HUES48 (cell line): Measurements from ENCODE around the gene ELAVL4.

Experiments used
- H3K27ac ChIP-seq: one replicate; pipeline ENCODE4 v1.7.0; 2013; ENCODE audit warnings: low read depth, low read length, inconsistent platforms
- H3K27me3 ChIP-seq: 2 replicates; pipeline ENCODE4 v1.6.1; 2013; ENCODE audit warnings: mild to moderate bottlenecking, low read length; ENCODE audit not compliant: control insufficient read depth, insufficient read depth
- H3K36me3 ChIP-seq: 2 replicates; pipeline ENCODE4 v1.6.1; 2013; ENCODE audit warnings: low read length; ENCODE audit not compliant: control insufficient read depth, insufficient read depth
- H3K4me1 ChIP-seq: 2 replicates; pipeline ENCODE4 v1.6.1; 2013; ENCODE audit warnings: mild to moderate bottlenecking, low read length; ENCODE audit not compliant: control insufficient read depth, insufficient read depth
- H3K4me3 ChIP-seq: 2 replicates; pipeline ENCODE4 v1.5.1; 2013; ENCODE audit warnings: mild to moderate bottlenecking, low read depth, low read length
- H3K9ac ChIP-seq: 2 replicates; pipeline ENCODE4 v1.6.1; 2013; ENCODE audit warnings: mild to moderate bottlenecking, low read depth, low read length, moderate library complexity
- H3K9me3 ChIP-seq: 2 replicates; pipeline ENCODE4 v1.6.1; 2013; ENCODE audit warnings: low read length; ENCODE audit not compliant: control insufficient read depth, insufficient read depth

Gene ELAVL4

DNA sequence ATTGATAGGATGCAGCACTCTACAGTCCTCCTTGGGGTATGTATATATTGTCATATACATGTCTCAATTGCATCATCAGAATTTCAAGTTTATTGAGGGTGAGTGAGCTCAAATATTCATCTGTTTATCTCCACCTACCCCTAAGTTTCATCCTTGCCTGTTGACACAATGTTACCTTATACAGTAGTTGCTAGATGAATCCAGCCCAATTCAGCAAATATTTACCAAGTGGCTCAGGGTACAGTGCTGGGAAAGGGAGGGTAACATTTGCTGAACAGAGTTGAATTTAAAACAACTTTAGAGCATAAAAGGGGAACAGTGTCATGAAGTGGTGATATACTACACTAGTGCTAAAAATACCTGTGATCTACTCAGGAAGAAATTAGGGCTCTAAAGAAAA lies 14.4 kb downstream of the ELAVL4 start:
- Histone ChIP-seq H3K9me3 (no peaks in the 10 kb centered on the region), H3K36me3 (no peaks in the 10 kb centered on the region), H3K9ac (no peak overlapping the region), H3K4me3 (no peak overlapping the region), H3K27ac (no peak overlapping the region), H3K4me1 (peaks cover 4% of the 10 kb centered on the region; the same call in 1 of the 2 replicates), H3K27me3 (no peaks in the 10 kb centered on the region)

DNA sequence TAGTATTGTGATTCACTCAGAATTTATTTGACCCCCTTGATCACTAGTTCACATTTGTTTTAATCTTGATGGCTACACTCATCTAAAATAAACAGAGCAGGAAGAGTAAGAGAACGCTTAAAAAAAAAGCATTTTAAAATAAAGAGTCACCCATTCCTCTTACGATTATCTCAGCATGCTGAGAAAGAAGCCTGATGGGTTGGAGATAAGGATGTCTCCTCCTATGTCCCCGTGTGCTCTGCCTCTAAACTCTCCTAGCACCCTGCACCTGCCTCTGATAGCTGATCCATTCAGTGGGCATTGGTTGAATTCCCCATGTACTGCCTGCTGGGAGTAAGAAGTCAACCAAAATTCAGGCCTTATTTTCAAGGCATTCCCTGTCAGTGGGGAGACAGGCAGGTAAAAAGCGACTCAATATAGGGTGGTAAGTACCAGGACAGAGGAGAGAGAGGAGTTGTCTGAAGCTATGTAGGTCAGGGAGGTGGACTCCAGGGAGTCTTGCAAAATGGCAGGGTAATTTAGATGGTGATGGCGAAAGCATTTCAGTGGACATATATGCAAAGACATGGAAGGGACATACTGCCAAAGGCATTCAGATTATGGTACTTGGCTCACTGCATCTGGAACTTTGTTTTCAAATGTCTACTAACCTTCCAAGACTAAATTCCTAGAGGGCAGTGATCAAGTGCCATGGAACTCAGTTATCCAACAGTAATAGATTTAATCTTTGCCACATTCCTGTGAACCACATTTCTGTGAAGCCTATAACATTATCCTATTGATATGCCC lies 18.4 kb downstream of the ELAVL4 start:
- Histone ChIP-seq H3K27me3 (no peaks in the 10 kb centered on the region), H3K4me3 (no peak overlapping the region), H3K9me3 (no peaks in the 10 kb centered on the region), H3K4me1 (peaks cover 28% of the 10 kb centered on the region), H3K27ac (no peak overlapping the region), H3K36me3 (no peaks in the 10 kb centered on the region), H3K9ac (no peak overlapping the region)

DNA sequence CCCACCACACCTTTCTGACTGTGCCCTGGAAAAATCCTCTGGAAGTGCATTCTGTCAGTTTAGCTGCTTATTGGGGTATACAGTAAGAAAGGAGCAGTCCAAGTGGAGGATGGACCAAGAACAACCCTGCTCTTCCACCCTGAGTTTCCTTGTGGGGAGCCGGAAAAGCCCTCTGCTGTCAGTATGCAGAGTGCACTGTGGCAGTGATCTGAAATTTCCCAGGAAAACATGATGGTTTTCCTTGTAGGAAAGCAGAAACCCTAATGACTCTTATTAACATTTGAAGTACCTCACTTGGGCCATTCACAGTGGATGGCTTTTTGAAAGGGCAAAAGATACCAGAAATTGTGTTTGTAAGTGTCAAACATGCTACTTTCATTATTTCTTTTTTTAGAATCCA lies 20.5 kb downstream of the ELAVL4 start:
- peak overlapping the region; percentile 25; the same call in 1 of the 2 replicates for H3K4me3 ChIP-seq

DNA sequence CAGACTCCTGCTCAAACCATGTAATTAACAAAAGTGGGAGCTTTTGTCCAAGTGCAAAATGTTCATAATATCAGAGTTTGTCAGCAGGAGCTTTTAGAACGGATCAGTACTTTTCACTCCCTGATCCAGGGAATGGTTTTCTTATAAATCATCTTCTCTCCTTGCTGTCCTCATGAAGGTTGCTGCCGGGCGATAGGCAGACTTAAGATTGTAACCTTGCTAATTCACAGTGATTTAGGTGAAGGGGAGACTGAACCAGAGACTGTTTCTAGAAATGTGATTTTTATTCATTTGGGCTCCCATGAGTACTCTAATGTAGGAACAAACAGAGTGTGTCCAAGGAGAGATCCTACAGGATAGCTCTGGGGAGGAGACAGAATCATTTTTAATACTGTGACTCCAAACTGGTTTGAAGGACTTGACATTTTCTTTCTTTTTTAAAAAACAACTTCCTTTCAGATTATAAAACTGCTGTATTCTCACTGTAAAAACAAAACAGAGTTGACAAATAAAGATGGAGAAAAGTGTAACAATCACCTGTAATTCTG lies 23.7 kb downstream of the ELAVL4 start:
- H3K36me3 ChIP-seq: no peaks in the 10 kb centered on the region
- H3K27ac ChIP-seq: no peak overlapping the region
- H3K27me3 ChIP-seq: no peaks in the 10 kb centered on the region
- H3K4me1 ChIP-seq: peaks cover 24% of the 10 kb centered on the region
- H3K4me3 ChIP-seq: no peak overlapping the region
- no peak overlapping the region for H3K9ac ChIP-seq
- no peaks in the 10 kb centered on the region for H3K9me3 ChIP-seq

More for the DNA sequence above, 20.5 kb downstream of the ELAVL4 start:
- Histone ChIP-seq H3K9ac (no peak overlapping the region), H3K4me1 (peaks cover 28% of the 10 kb centered on the region), H3K27me3 (no peaks in the 10 kb centered on the region), H3K36me3 (no peaks in the 10 kb centered on the region), H3K9me3 (no peaks in the 10 kb centered on the region), H3K27ac (no peak overlapping the region)

DNA sequence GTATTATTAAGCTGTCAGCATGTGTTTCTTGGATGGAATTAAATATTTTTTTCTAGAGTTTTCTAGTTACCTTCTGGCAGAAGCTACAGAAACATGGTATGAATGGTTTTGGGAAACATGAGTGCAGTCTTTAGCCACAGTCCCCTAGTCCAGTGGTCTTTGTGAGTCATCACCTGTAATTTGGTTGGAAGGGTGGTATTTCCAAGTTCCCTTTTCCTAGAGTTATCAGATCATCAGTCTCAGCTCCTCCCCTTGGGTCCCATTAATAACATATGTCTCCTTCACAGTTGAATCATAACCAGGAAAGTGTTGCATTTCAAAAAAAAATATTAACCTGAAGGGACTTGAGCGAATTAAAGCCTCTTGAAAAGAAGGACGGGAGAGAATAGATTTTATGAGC lies 27.0 kb downstream of the ELAVL4 start:
- Histone ChIP-seq H3K9me3 (no peaks in the 10 kb centered on the region), H3K9ac (no peak overlapping the region), H3K27ac (no peak overlapping the region), H3K4me1 (0 out of 2 replicates have a peak, but pooled peaks cover 18% of the 10 kb centered on the region), H3K36me3 (no peaks in the 10 kb centered on the region), H3K4me3 (no peak overlapping the region), H3K27me3 (no peaks in the 10 kb centered on the region)

DNA sequence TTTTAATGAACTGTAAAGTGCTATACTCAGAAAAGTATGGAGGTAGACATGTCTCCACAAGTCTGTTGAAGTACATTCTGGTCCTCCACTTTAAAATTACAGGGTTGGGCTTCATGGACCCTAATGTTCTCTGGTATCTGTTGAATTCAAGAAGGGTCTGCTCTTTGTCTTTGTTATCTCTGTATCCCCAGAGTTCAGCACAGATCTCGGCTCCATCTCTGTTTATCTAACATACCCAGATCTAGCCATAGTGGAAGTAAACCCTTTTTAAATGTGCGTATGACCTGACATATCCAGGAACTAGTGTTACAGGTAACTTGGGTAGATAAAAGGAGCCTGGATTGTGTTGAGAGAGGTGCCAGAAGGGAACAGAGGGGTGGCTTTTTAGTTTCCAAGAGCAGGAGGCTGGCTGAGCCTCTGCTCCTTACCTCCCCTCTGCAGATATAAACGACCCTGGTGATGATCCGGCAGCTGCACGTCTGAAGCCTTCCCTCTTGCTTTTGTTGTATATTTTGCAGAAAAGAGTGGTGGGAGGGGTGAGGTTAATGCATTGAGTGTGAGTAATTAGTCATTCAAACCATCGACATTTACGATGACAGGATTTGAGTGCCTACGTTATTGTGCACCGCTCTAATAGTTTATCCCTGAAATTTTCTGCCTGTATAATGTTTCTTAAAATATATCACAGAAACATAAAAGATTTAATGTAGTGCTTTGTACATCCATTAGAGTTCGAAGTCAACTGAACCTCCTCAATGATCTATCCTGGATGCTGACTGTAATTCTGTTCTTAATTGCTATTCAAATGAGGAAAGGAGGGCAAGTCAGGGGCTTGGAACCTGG lies 30.8 kb downstream of the ELAVL4 start:
- H3K9me3 ChIP-seq: no peaks in the 10 kb centered on the region
- no peaks in the 10 kb centered on the region for H3K27me3 ChIP-seq
- no peaks in the 10 kb centered on the region for H3K36me3 ChIP-seq
- H3K4me1 ChIP-seq: peaks cover 19% of the 10 kb centered on the region; the same call in 1 of the 2 replicates
- no peak overlapping the region for H3K27ac ChIP-seq
- no peak overlapping the region for H3K4me3 ChIP-seq
- H3K9ac ChIP-seq: no peak overlapping the region

DNA sequence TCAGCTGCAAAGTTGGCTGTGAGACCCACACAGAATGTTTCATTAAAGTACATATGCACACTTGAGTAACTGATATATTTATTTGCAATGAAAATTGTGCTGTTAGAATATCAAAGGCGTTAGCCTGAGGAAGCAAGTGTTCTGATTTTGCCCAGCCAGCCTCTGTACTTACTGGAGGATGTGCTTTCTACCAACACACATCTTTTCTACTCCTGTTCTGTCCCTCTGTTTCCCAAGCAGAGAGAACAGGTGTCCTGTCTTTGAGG lies 31.4 kb downstream of the ELAVL4 start:
- H3K9ac ChIP-seq: no peak overlapping the region
- peaks cover 24% of the 10 kb centered on the region for H3K4me1 ChIP-seq
- H3K4me3 ChIP-seq: no peak overlapping the region
- H3K36me3 ChIP-seq: no peaks in the 10 kb centered on the region
- no peak overlapping the region for H3K27ac ChIP-seq
- no peaks in the 10 kb centered on the region for H3K9me3 ChIP-seq
- no peaks in the 10 kb centered on the region for H3K27me3 ChIP-seq

DNA sequence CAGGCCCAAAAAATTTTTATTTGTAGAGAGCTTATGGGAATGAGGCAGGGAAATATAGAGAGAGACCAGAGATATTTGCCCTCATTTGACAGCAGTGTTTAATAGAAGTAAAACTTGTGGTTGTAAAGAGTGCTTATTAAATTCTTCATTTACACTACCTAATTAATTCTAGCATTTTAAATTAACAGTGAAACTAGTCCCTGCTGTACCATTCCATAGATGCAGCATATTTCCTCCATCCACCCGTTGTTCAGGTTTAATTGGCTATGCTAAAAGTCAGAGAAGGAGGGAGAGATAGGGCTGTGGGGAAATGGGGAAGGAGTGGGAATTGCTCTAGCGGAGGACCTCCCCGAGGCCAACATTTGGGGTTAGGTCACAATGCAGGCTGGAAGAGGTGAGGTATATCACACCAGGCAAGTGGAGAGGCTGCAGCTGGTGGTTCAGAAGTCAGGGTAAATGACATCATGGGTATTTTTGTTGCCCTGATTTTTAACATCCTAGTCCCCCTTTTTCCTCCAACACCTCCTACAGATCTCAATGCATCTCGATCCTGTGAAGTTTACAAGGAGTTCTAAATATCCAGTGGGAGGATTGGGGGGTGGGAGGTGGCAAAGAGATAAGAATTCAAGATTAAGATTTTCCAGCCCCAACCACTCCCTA lies 38.6 kb downstream of the ELAVL4 start:
- Histone ChIP-seq H3K4me1 (peaks cover 30% of the 10 kb centered on the region), H3K4me3 (no peak overlapping the region), H3K36me3 (no peaks in the 10 kb centered on the region), H3K27me3 (no peaks in the 10 kb centered on the region), H3K9ac (no peak overlapping the region), H3K27ac (no peak overlapping the region), H3K9me3 (no peaks in the 10 kb centered on the region)

DNA sequence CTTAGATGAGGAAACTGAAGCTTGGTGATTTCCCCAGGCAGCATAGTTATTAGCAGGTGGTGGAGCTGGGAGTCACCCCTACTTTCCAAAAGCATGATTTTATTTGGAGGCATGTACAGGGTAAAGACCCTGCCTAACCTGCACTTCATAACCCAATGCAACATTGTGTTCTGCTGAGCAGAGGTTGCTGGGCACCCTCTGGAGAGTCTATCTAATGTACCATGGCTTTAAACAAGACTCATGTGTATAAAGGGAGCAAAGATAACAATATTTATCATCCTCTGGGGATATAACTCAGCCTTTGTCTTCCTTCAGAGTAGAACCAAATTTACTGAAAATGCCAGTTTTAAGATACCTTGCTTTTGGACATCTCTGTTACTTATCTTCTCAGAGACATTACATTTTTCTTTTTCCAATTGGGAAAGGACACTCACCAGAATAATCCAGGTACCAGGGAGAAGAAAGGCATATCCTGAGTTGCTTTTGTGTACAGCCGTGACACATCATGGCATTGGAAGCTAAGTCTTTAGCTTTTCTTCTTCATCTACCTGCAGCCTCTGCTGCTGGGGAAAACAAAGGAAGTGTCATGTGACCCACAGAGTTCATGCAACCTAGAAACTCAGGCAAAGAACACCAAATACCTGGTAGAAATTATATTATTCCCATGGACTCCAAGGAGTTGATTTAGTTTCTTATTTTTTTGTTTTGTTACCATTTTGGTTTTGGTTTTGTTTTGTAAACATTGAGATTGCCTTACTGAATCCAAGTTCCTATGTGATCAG lies 39.6 kb downstream of the ELAVL4 start:
- Histone ChIP-seq H3K27ac (no peak overlapping the region), H3K4me3 (no peak overlapping the region), H3K4me1 (peaks cover 33% of the 10 kb centered on the region), H3K9ac (no peak overlapping the region), H3K36me3 (no peaks in the 10 kb centered on the region), H3K27me3 (no peaks in the 10 kb centered on the region), H3K9me3 (no peaks in the 10 kb centered on the region)

DNA sequence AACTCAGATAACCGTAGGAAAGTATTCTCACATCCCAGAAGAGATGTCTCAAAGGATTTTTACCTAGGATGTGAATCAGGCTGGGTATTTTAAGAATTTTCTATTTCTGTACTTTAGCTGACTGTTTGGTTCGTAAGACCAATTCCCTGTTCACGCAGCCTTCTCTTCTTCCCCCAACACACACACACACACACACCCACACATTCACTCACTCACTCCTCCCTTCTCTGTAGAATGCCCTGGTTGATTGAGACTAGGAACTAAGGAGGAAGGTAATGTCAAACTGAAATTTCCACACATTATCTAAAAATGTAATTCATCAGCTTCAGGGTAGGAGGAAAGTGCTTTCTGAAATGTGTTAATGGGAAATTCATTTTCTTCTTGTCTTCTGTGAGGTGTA lies 43.5 kb downstream of the ELAVL4 start:
- H3K27ac ChIP-seq: no peak overlapping the region
- no peaks in the 10 kb centered on the region for H3K9me3 ChIP-seq
- H3K4me1 ChIP-seq: peaks cover 16% of the 10 kb centered on the region
- no peak overlapping the region for H3K4me3 ChIP-seq
- no peaks in the 10 kb centered on the region for H3K36me3 ChIP-seq
- no peaks in the 10 kb centered on the region for H3K27me3 ChIP-seq
- H3K9ac ChIP-seq: no peak overlapping the region
